Activated CD4-positive, alpha-beta T cell treated with anti-CD3 and anti-CD28 coated beads for 24 hours (primary cell): ENCODE data around the gene TRANK1.

Experiments
- DNase-seq, 2 donors: peaks; one replicate each; pipeline ENCODE4 v3.0.0-alpha.2; 2020; ENCODE audit warnings: low read depth in 2 of 2

The TRANK1 gene

GRCh38 chr3:36800533-36801116 is 144.2 kb downstream of the TRANK1 start:
- DNase-seq: no peak

GRCh38 chr3:36796881-36797280 is 148.0 kb downstream of the TRANK1 start:
- no peak for DNase-seq

GRCh38 chr3:36796161-36796560 is 148.7 kb downstream of the TRANK1 start:
- no peak for DNase-seq

DNA sequence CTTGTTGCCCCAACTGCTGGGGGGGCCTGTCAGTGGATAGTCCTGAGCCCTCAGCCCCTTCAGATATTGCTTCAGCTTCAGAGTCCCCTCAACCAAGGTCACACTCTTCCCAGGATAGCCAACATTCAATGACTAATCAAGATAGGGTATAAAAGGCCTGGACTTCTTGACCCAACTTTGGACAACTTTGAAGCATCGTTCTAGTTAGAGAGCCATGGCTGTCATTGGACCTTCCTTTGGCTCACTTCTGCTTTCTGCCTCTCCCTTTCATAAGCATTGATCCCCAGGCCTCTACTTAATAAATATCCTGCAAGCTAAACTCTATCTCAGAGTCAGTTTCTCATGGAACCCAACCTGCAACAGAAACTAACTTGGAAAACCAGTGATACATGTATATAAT is 149.2 kb downstream of the TRANK1 start:
- no peak for DNase-seq

GRCh38 chr3:36792342-36792741 is 152.5 kb downstream of the TRANK1 start:
- DNase-seq: no peak

DNA sequence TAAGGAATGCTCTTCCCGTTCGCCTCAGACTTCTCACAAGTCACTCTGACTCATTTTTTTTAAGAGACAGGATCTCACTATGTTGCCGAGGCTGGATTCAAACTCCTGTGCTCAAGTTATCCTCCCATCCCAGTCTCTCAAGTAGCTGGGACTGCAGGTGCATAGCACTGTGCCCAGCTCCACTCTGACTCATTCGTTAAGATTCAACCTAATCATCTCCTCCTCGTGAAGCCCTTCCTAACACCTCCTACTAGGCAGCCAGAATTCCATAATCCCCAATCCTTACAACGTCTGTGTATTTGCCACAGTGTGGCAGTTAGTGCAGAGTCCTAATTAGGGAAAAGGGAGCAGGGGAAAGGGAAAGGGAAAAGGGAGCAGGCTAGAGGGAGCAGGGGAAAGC is 154.1 kb downstream of the TRANK1 start:
- no peak for DNase-seq

GRCh38 chr3:36786921-36787890 is 157.6 kb downstream of the TRANK1 start:
- no peak for DNase-seq

GRCh38 chr3:36784138-36784635 is 160.7 kb downstream of the TRANK1 start:
- no peak for DNase-seq

GRCh38 chr3:36777424-36778218 is 167.2 kb downstream of the TRANK1 start:
- no peak for DNase-seq
